ENCODE measurements around the gene ACOXL.

The ACOXL gene

DNA sequence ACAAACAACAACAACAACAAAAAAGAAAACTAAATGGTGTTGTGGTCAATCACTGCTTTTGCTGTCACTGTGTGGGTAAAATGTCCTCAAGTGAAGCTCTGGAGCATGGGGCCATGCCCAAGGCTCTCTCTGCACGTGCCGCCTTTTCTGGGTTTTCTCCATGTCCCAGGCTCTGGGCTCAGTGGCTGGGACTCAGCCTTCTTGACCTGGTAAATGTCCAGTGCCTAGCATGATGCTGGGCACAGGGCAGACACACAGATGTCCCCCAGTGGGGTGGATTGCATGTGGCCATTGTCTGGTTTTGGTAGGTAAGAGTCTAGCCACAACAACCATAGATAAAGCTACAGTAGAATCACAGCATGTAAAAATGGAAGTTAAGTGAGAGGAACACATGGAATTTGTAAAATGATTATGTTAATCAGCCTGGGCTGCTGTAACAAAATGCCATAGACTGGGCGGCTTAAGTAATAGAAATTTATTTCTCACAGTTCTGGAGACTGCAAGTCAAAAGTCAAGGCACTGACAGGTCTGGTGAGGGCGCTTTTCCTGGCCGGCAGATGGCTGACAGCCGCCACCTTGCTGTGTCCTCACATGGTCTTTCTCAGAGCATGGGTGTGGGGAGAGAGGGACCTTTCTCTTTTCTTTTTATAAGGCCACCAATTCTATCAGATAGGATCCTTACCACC is 174.4 kb downstream of the ACOXL start:
- DNase-seq = no peak

DNA sequence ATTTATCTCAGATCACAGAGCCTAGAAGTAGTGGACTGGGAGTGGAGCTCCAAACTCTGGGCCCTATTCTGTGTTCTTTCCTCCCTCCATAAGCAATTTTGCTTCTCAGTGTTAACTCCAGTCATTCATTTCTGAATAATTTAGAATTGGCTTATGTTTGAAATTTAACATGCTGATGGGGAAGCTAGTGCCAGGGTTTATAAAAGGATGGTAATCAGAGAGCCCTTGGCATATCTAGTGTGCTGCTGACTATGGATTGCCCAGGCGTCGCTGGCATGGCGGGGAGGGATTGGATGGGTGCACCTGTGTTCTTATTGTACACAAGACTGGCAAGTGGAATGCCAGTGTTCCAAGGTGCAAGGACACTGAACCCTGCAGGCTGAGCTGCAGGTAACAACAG is 177.1 kb downstream of the ACOXL start:
- DNase-seq = no peak

DNA sequence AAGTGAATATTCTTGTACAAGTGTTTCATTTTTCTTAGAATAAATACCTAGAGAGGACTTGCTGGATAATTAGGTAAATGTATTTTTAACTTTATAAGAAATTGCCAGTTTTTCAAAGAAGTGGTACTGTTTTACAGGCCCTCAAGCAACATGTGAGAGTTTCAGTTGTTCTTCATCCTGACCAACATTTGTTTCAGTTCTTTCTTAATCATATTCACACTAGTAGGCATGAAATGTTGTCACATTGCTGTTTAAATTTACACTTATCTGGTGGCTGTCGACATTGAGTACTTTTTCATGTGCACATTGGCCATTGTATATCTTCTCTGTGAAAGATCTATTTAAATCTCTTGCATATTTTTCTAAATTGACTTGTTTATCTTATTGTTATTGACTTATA is 178.1 kb downstream of the ACOXL start:
- DNase-seq = no peak

DNA sequence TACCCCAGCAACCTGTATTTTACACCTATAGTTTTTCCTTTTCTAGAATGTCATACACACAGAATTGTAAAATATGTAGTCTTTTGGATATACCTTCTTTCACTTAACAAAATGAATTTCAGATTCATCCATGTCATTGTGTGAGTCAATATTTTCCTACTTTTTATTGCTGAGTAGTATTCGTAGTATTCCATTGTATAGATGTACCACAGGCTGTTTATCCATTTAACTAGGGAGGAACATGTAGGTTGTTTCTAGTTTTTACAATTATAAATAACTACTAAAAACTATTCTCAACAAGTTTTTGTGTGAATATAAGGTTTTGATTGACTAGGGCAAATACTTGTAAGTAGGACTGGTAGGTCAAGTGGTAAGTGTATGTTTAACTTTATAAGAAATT is 187.4 kb downstream of the ACOXL start:
- DNase-seq = no peak

DNA sequence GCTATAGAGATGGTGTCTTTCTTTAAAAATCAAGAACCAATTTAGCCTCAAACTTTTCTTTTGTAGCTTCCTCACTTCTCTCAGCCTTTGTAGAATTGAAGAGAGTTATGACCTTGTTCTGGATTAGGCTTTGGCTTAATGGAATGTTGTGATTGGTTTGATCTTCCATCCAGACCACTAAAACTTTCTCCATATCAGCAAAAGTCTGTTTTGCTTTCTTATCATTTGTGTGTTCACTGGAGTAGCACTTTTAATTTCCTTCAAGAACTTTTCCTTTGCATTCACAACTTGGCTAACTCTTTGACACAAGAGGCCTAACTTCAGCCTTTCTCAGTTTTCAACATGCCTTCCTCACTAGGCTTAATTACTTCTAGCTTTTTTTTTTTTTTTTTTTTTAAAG is 193.1 kb downstream of the ACOXL start:
- no peak for DNase-seq

DNA sequence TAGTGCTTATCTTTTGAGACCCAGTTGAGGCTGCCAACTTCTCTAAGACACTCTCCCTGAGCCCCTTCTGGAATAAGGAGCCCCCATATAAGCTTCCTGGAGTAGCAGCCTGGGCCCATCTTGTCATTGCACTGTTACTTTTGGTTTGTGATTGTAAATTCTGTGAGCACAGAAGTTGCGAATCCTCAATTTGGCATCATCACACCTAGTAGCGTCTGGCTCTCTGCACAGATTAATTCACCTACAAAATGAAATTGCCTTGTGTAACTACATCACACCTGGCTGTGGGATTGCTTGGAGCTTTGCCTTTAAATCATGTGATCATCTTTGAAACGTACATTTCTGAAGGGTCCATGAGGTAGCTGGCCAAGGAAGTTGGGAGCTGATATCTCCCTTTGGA is 195.2 kb downstream of the ACOXL start:
- no peak for DNase-seq

DNA sequence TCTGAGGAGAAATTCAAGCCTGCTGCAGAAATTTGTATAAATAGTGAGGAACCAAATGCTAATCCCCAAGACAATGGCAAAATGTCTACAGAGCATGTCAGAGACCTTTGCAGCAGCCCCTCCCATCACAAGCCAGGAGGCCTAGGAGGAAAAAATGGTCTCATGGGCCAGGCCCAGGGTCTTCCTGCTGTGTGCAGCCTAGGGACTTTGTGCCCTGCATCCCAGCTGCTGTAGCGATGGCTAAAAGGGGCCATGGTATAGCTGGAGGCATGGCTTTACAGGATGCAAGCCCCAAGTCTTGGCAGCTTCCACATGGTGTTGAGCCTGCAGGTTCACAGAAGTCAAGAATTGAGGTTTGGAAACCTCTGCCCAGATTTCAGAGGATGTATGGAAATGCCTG is 197.2 kb downstream of the ACOXL start:
- DNase-seq = no peak

DNA sequence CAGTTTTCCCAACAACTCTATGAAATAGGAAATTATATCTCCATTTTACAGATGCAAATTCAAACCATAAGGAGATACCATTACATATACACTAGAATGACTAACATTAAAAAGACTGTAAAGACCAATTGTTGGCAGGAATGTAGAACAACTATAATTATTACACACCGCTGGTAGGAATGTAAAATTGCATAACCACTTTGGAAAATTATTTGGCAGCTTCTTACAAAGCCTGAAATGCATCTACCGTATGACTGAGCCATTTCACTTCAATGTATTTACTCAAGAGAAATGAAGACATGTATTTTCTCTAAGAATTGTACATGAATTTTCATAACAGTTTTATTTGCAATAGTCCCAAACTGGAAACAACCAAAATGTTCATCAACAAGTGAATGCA is 199.3 kb downstream of the ACOXL start:
- DNase-seq = no peak

DNA sequence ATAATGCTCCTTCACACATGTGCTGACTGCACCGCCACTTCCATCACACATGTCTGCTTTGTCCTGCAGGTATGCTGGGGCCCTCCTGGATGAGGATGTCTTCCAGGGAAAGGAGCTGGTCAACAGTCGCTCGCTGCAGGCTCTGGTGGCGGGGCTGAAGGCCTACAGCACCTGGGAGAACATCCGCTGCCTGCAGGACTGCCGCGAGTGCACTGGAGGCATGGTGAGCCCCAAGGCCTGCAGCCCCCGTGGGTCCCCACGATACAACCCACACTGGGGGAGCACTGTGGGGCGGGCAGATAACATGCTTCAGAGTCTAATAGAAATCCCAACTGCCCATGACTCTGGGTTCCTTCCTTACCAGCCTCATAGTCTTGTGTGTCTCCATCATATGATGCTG is 201.0 kb downstream of the ACOXL start:
- DNase-seq = no peak

DNA sequence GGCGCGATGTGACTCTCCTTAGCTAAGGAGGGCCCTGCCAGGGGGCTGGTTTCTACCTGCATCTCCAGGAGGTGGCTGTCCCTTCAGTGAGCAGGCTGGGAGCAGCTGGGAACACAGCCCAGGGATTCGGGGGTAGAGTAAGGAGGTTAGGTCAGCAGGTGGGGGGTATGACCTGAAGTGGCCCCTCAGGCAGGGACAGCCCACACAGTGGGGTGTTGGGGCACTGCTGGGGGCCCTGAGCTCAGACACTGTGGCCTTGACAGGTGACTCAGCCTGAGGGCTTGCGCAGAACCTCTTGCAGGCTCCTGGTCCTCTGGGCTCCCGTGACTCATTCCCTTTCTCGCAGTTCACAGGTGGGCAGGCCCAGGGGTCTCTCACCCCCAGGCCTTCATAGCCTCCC is 202.6 kb downstream of the ACOXL start:
- no peak for DNase-seq

DNA sequence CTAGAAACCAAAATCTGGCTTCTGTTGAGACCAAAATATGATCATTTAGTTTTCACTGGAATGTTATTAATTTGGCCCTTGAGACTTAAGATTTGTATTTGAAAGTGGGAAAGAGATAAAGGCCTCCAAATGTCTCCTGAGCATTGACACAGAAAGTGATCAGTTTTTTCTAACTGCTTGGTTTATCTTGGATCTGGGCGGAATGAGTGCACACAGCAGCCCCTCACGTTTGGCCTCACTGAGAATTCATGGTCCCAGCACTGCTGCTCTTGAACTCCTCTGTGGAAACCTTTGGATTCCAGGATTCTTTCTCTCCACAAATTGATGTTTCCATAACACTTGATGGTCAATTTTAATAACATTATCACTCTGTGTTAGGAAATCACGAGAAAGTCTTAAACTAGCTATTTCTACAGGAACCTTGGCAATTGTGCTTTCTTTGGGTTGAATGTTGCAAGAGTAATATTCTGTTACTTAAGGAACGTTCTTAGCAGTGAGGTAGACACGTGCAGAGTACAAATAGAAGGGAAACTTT is 208.1 kb downstream of the ACOXL start:
- DNase-seq = no peak

DNA sequence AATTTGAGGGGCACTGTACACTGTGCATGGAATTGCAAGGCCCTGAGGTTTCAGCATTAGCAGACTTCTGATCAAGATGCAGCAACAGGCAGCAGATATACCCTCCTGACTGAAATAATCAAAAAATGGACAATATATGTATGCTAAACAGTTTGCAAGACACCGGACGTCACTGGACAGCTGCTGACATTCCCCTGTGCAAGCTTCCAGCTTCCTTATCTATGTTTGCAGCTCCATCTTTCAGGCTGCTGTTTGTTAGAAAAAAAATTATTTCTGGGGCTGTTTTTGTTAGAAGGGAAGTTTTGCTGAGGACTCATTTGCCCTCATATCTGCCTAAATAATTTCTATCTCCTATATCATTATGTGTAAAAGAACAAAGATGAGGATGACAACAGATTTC is 208.9 kb downstream of the ACOXL start:
- no peak for DNase-seq

DNA sequence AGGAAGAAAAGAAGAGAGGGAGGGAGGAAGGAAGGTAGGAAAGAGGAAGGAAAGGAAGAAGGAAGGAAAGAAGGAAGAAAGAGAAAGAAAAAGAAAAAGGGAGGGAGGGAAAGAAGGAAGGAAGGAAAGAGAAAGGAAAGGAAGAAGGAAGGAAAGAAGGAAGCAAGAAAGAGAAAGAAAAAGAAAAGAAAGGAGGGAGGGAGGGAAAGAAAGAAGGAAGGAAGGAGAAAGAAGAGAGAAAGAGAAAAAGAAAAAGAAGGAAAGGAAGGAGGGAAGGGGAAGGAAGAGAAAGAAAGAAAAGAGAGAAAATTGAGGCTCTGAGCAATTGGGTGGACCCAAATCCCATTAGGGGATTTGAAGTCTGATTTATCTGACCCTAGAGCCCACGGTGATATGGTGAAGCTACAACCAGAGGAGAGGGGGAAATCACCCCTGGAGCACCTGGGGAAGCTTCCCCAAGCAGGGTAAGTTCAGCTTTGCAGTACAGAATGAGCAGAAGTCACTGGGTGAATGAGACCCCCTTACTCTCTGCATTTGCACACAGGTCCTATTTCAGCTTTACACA is 210.8 kb downstream of the ACOXL start:
- no peak for DNase-seq

DNA sequence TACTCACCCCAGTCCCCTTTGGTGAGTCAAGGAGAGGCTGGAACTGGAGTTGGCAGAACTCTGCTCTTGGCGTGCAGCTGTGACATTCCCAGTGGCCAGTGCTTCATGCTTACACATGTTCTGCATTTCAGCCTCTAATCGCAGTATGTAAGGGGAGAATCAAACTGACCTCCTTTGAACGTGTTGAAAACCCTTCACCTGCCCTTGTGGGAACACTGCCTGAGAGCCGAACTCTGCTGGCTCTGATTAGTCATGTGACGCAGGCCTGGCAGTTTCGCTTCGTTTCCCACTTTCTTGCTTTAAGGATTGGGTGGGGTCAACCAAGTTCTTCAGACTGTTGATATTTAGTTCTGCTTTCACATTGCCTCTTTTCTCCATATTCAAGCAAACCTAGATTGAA is 214.5 kb downstream of the ACOXL start:
- no peak for DNase-seq

DNA sequence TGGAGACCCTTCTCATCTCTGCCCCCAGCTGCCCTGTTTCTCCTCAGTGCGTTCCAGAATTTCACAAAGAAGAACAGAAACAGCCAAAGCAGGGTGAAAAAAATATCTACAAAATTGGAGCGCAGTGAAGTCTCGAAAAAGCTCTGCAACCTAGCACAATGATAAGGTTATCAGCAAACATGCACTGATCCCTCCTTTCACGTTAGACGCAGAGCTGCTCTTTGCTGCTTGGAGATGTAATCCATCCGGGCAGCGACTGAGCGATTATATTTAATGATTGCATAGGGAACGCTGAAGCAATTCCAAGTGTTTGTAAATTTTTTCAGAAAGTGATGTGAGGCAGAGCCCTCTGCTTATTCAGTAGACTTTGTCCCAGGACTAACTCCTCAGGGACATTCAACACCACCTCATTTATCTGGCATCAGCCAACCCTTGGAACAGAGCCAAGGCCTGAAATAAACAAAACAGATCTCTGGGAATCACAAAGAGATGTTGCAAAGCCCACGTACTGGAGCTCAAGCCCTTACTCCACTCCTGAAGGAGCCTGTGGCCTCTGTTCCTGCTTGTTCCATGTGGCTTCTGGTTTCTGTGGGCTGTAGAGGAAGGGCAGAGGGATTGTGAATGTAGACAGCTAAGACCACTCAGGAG is 215.8 kb downstream of the ACOXL start:
- DNase-seq = no peak

DNA sequence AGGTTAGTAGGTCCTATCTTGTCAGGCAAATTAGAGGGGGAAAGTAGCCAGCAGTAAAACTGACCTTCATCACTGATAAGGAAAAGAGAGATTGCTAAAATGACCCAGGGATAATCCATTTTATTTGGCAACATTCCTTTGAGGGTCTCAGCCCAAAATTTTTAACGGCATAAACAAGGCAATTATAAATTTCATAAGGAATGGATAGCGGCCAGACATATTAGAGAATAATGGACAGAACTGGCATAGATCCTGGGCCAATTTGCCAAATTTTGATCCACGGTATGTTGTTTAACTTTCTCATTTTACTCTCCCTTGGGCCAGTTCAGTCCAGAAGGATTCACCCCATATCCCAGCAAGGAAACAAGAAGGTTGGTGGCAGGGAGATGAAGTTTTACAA is 217.9 kb downstream of the ACOXL start:
- DNase-seq = no peak

DNA sequence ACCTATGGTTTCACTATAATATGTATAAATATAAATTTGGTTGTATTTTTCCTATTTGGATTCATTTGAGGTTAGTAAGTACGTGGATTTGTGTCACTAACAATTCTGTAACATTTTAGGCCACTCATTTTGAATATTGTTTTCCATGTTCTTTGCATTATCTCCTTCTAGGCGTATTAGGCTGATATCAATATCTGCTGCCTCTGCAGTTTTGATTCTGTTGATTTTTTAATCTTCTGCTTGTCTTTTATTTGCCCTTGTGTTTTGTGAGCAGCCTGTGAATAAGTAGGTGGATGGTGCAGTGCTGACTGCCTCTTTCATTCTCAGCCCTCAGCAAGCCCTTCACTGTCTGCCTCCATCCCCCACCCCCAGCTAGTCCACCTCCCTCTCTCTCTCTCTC is 222.7 kb downstream of the ACOXL start:
- DNase-seq = no peak

DNA sequence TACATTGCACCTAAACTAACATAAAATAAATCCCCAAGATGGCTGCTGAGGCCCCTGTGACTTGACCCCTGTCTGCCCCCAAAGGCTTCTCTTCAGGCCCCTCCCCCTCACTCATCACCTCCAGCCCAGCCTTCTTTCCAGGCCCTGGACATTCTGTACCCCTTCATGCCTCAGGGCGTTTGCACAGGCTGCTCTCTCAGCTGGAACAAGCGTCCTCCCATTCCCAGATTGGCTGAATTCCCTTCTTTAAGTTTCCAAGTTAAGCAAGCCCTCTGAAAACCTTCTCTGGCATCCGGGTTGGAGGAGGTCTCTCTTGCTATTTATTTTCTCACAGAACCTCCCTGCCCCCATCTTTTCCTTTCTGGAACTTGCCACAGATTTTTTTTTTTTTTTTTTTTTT is 223.2 kb downstream of the ACOXL start:
- no peak for DNase-seq

DNA sequence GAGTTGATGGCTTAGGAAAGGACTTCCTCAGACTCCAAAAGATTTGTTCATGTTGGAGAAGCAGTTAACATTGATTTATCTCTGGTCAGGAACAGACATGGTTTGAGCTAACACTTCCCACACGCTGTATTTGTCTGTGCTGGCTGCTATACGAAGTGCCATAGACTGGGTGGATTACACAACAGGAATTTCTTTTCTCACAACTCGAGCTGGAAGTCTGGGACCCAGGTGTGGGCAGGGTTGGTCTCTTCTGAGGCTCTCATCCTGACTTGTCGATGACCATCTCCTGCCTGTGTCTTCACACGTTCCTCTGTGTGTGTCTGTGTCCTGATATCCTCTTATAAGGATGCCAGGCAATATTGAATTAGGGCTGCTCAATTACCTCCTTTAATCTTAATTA is 224.9 kb downstream of the ACOXL start:
- DNase-seq = no peak

DNA sequence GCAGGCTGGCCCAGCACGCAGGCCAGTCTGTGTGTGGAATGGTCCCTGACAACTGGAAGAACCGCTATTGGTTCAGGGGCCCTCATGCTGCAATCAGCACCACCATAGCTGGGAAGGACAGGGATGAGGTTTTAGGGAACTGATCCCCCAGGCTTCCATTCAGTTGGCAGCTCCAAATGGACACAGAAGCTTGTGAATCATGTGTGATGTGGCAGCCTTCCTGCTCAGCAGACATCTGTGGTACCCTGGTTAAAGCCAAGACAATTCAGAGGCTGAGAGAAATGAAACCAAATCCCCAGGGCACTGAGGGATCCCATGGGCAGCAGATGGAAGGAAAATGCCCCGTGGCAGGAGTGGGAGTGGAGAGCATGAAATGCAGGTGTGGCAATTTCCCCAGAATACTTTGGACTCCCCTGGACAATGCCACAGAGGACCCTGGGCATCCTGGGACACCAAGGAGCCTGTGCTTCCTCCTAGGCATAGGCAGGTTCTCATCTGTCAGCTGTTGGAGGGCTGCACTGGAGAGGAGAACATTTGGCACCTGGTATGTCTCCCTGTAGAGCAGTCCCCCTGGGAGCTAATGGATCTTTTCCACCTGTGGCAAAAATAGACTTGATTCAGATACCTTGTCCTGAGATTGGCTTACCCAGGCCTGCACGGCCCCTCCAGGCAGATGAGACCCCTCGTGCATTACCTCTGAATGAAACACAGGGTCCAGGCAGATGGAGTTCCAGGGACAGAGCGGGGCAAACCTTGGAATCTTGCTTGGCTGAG is 226.2 kb downstream of the ACOXL start:
- DNase-seq = no peak

DNA sequence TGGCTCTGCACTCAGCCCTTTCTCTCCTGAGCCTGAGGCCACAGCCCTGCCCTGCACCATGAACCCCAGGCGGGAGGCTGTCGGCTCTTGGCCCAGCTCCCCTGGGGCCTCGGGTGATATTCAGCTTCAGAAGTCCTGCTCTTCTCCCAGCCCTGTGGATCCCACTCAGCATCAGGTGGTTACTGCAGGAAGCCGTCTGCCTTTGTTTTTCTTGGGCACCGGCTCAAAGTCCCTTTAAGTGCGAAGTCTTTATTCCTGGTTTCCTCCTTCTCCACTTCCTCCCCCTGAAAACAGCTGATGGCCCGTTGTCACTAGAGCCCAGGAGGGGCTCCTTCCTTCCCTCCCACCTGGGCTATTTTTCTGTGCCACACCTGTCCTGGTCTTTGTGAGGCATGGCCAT is 226.8 kb downstream of the ACOXL start:
- DNase-seq = no peak

DNA sequence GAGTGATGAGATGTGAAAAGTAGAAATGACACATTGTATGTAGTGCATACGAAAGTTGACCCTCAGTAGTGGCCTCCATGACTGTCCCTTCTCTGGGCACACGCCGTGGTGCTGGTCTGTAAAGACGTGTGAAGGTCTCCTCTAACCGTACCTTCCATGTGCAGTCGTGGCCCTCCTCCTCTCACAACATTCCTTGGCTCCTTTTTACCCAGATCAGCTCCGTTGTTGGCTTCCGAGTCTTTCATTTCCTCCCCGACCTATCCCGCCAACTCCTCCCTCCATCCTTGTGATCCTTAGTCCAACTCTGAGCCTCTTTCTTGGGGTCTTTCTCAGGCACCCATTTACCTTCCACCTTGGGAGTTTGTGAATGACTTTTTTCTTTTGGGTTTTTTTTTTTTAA is 227.9 kb downstream of the ACOXL start:
- DNase-seq = no peak
